Stimulated activated CD8-positive, alpha-beta memory T cell treated with anti-CD3 and anti-CD28 coated beads, Interleukin-15, amount 100 ng/mL, for 4 hours (primary cell): ENCODE measurements around the gene FRMPD4.

Experiments used
- DNase-seq, 2 donors: peaks; one replicate each; pipeline ENCODE4 v3.0.0-alpha.2; 2020; ENCODE audit warnings: low read depth in 2 of 2

The FRMPD4 gene

DNA sequence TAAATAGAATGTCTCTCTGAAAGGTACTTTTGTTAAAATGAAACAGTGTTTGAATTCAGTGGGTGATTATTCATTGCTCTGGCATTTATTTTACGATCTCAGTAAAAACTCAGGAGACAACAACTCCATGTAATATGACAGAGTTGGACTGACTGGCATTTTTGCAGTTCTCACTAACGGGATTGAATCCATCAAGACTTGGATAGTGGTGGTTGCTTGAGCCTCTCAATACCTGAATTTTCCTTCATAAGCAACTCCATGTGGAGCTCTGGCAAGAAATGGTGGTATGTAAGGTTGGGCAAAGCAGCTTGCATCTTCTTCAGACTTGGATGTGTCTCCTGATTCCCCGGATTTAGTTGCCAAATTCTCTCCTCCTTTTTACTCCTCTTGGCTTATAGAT, 72.7 kb downstream of the FRMPD4 start:
- no peak for DNase-seq

- DNase-seq = no peak
These were observed 85.4 kb downstream of the FRMPD4 start for GRCh38 chrX:12223650-12224049.

DNA sequence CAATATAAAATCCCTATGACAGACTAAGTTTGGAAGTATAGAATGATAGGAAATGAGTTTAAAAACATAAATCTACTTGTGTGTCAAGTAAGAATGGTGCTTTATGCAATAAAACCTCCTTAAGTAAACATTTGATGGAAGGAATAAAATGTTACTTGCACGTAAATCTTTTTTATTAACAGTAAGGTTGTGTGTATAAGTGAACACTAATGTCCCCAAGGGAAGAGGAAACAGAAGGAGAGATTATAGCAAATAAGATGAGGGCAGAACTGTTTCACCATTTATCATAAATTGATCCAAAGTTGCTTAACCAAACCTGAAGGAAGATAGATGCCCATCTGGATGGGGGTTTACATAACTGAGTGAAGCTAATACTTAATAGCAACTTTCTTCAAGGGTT, 86.8 kb downstream of the FRMPD4 start:
- DNase-seq = no peak

GRCh38 chrX:12227412-12228041, 89.3 kb downstream of the FRMPD4 start:
- DNase-seq = no peak

GRCh38 chrX:12228862-12229261, 90.6 kb downstream of the FRMPD4 start:
- DNase-seq = no peak

DNA sequence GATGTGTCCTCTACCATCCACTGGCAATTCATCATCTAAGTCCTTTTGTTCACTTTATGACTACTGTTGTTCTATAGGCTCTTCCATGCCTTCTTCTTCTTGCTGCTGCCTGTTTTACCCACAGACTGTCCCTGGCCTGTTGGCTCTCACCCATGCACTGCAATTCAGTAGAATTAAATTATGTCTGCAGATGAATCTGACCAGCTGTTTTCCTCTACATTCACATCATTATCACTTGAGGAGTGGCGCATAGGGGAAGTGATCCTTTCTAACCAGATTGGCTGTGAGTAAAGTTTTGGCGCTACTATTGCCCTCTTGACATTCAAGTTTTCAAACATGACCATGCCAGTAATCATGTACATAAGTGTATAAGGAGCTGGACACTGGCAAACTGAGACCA, 91.7 kb downstream of the FRMPD4 start:
- no peak for DNase-seq

DNA sequence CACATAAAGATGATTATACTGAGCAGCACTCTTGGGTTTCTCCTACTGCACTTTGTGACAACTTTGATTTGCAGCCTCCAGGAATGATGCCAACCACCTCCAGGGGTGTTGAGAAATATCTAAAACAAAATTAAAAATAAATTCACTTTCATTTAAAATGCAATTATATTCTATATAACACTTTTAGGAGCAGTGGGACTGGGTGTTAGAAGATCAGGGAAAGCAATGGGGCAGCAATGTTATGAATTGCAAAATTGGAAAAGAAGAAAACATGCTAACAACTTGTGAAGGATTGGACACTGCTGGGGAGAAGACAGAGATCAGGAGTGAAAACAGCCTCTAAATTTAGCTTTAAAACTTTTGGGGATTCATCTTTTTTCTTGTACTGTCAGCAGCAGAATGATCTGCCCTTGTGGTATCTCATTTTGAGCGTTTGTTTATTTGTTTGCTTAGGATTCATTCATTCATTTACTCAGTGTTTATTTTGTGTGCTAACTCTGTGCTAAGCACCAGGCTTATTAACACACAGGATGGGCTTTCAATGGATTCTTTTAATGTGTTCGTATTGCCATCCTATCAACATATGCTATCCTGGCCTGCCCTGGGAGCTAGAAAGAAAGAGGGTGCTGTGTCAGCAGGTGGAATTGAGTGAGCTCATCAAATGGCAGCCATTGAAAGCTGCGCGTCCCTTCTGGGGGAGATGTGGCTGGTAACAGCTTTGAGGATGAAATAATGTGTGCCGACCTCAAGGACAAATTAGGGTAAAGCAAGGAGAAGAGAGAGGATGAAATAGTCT, 96.5 kb downstream of the FRMPD4 start:
- DNase-seq = no peak

DNA sequence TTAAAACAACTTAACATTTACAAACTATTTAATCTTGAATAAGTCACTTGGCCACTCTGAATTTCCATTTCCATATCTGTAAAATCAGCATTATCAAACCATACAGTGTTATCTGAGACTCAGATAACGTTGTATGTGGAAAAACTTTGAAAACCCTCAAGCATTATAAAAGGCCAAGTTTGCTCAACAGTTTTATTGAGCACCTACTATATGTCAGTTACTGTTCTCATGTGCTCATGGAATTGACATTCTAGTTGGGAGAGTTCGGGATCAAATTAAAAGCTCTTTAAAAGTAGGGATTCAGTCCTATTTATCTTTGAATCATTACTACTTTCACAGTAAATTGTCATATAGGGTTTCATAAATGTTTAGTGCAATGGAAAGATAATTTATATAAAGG, 97.9 kb downstream of the FRMPD4 start:
- DNase-seq = no peak

DNA sequence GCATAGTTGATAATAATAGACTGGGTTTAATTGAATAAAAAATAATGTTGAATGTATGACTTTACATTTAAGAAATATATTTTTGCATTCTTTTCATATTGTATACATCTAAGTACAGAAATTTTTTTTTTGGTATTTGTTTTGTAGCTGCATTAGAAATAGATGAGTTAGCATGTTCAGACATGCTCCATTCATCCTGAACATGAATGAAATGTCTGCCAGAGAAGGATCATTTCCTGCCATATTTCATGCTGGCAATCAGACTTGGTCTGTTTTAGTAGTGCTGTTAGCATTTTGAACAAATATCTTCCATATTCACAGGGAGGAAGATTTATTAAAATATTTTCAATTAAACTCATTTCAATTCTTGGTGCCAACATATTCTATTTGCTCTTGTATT, 98.9 kb downstream of the FRMPD4 start:
- DNase-seq = no peak

GRCh38 chrX:12237771-12238170, 99.5 kb downstream of the FRMPD4 start:
- no peak for DNase-seq

DNA sequence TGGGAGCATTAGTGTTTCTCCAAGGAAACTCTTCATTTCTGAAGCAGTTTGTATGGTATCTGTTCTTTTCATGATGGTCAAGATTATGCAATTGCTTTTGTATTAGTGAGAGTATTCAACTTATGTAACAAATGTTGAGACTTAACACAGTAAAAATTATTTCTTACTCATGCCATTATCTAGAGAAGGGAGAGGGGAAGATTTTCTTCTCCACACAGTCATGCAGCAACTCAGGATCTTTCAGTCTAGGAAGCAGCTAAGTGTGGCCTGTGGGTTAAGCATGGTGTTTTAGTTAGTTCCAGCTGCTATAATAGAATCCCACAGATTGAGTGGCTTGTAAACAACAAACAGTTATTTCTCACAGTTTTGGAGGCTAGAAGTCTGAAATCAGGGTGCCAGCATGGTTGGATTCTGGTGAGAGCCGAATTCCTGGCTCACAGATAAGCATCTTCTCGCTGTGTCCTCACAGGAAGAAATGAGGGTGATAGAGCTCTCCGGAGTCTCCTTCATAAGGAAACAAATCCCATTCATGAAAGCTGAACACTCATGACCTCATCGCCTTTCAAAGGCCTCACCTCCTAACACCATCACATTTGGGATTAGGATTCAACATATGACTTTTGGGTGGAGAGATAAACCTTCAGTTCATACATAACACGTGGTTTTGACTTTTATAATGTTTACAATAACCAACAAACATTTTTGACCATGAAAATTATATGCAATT, 101.2 kb downstream of the FRMPD4 start:
- DNase-seq = no peak

- DNase-seq = no peak
These were observed 102.2 kb downstream of the FRMPD4 start for GRCh38 chrX:12240491-12240890.

DNA sequence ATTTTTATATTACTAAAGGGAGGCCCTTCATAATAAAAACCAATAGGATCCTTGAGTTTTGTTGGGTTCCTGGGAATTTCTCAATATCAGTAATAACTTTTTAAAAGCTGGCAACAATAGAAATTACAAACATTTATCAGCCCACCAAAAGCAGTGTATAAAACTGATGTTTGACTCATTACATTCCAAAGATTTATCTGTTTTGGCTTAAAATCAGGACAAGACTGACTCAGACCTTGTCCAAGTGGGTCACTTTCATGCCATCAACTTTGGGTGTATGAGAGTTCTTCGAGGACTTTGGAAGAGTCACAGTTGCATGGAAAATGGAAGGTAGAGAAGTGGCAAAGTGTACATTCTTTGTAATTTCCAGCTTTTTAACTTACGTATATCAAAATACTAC, 102.8 kb downstream of the FRMPD4 start:
- DNase-seq = no peak

- no peak for DNase-seq
These were observed 107.7 kb downstream of the FRMPD4 start for GRCh38 chrX:12245650-12246645.

GRCh38 chrX:12249997-12250396, 111.7 kb downstream of the FRMPD4 start:
- DNase-seq = no peak

GRCh38 chrX:12263211-12263610, 124.9 kb downstream of the FRMPD4 start:
- no peak for DNase-seq

DNA sequence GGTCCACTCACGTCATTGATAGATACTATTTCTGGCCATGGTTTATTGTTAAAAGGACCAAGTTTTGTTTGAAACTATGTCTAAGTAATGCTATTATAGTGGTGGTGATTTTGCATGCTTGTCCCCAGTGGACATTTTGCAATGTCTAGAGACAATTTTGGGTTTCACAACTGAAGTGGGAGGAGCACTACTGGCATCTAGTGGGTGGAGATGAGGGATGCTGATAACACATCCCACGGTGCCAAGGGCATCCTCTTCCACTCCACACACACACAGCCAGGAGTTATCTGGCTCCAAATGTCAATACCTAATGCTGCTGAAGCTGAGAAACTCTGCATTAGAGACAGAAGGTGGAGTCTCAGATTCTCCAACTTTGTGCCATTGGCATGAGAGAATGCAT, 131.2 kb downstream of the FRMPD4 start:
- DNase-seq = no peak

GRCh38 chrX:12278151-12278550, 139.9 kb downstream of the FRMPD4 start:
- no peak for DNase-seq

GRCh38 chrX:12282991-12283390, 144.7 kb downstream of the FRMPD4 start:
- no peak for DNase-seq

GRCh38 chrX:12292996-12293765, 154.9 kb downstream of the FRMPD4 start:
- DNase-seq = no peak

DNA sequence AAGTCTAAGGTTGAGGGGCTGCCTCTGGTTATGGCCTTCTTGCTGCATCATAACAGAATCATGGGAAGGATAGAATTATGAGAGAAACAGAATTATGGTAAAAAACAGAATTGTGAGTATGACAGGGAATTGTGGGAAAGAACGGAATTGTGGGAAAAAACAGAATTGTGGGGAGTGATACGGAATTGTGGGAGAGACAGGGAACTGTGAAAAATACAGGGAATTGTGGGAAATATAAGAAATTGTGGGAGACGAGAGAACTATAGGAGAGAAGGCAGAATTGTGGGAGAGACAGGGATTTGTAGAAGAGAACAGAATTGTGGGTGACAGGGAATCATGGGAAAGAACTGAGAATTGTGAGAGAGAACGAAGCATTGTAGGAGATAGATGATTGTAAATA, 159.1 kb downstream of the FRMPD4 start:
- DNase-seq = no peak
